SK-MEL-5 (cell line): ENCODE measurements around the gene SLC7A4. TPM values are rescaled to one million over a fixed set of nuclear protein-coding genes. Genes with fewer than 3 reads are reported as not detected.

Experiments
- DNase-seq: peaks from one replicate; pipeline ENCODE4 v3.0.0-alpha.2; 2016; ENCODE audit warnings: low read depth, low spot score
- in situ Hi-C: cut with HindIII; loops from 2 replicates; pipeline ENCODE4 v1.10.0; 2016; ENCODE audit warnings: low sequenced_read_pairs, high pct_unique_total_duplicates, low pct_unique_long_range_greater_than_20kb
- total RNA-seq: library from RNA; depleted of rRNA; stranded (reverse); fragments of >200 nt; shearing (Covaris generic); gene quantifications from 2 replicates; pipeline ENCODE4 v1.2.3, GENCODE V29; 2014

SLC7A4 gene
- total RNA-seq, 1 experiment from 2014 or later: 2.9 TPM

DNA sequence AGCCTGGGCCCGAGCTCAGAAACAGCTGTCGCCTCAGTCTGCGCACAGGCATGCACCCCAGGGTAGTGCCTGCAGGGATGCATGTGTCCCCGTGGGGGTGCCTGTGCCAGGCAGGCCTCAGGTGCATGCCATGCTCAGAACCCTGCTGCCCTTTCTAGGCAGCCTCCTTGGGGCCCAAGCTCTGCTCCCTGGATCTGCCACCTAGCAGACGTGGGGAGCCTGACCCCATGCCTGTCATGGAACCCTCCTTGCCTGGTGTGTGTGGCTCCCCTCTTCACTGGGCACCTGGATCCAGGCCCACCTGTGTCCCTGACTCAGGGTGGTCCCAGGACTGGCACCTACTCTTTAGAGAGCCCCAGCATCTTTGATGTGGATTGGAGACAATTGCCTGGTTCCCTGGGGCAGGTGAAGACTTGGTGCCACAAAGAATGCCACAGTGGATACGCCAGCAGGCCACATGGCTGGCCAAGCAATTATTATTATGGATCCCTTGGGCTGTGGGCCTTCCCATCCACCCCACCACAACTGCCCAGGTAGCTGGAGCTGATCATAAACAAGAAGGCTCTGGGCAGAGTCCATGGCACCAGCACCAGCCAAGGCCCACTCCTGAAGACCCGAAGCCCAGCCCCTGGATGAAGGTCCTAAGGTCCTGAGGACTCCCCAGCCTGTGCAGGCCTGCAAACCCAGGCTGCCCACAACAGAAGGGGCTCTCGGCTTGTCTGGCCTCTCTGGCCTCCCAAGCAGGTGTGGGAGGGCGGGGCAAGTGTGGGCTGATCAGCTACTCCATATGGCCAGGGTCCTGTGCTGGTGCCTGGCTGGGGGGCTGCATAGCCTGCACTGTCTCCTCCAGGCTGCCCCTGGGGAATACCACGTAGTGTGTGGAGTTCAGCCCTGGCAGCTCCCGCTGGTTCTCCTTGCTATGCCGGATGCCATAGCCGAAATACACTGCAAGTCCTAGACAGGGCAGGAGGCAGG, 3.8 kb downstream of the SLC7A4 start:
- in situ Hi-C loops: no loop called here
- DNase-seq: no peak

DNA sequence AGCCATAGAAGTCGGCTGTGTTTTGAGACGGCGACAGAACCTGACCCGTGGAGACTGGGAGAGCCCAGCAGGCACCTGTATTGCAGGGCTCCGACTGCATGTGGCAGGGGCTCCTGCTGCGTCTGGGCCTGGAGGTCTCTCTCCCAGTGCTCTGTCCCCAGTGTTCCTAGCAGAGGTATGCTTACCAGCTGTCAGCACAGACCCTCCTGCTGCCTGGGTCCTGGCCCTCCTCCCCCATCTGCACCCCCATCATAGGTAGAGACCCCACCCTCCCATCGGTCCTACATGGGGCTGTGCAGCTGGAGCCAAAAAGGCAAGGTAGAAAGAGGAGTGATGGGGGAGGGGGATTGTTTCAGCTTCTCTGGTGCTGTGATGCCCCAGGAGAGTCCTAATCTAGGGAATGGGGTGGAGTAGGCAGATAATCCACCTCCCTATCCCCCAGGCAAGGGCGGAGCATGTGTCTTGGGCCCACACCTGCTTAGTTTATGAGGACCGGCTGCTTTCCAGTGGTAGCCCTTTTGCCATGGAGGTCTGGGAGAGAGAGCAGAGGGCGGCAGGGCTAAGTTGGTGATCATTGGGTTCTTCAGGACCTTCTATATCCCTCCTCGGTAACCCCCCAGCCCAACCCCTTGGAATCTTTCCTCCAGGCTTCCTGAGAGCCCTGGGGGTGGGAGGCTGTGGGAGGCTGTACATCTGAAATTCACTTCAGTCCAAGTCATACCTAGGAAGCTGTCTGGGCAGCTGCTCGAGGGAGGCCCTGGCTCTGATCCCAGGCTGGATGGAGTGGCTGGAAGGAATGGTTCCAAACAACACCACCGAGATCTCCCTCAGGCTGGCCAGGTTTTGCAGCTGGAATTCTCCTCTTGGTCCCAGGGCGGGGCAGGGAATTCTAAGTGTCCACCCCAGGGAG, 5.3 kb downstream of the SLC7A4 start:
- in situ Hi-C loops: no loop called here
- no peak for DNase-seq

DNA sequence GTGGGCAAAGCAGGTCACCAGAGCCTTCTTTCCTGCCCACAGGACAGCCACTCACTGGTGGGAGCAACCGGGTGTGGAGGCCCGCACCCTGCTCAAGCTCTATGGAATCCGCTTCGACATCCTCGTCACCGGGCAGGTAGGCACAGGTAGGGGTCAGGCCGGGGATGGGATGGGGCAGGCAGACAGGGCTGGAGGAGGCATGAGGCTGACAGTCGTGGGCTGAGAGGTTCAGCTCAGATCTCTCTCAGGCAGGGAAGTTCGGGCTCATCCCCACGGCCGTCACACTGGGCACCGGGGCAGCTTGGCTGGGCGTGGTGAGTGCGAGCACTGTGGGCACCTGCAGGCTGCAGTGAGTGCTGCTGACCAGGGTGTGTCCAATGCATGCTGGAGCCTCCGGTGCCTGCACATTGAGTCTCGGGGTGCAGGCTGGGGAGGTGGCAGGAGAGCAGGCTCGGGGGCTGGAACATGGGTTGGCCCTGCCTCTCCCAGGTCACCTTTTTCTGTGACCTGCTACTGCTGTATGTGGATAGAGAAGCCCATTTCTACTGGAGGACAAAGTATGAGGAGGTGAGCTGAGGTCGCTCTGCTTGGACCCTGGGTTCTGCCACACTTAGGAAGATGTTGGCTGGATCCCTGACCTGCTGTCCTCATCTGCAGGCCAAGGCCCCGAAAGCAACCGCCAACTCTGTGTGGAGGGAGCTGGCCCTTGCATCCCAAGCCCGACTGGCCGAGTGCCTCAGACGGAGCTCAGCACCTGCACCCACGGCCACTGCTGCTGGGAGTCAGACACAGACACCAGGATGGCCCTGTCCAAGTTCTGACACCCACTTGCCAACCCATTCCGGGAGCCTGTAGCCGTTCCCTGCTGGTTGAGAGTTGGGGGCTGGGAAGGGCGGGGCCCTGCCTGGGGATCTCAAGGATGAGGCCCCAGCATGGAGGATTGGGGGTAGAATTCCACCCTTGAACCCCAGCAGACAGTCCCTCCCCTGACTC, 6.3 kb downstream of the SLC7A4 start:
- DNase-seq: no peak
- in situ Hi-C loops: no loop called here

DNA sequence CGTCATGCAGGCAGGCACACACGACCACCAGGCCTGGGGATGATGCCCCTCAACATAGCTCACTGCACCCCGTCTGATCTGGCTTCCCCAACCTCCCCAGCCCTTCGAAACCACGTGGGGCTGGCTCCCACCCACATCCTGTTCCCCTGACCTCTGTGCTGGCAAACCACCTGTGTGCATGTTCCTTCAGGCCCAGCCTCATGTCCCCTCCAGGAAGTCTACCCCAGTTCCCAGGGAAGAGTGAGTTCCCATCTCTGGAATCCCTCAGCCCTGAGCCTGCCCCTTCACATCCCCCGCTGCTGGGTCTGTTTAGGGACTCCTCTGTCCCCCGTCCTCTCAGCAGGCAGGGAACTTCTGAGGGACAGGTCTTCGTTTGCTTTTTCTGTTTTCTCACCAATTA, 7.1 kb downstream of the SLC7A4 start:
- DNase-seq: no peak
- in situ Hi-C loops: no loop called here

DNA sequence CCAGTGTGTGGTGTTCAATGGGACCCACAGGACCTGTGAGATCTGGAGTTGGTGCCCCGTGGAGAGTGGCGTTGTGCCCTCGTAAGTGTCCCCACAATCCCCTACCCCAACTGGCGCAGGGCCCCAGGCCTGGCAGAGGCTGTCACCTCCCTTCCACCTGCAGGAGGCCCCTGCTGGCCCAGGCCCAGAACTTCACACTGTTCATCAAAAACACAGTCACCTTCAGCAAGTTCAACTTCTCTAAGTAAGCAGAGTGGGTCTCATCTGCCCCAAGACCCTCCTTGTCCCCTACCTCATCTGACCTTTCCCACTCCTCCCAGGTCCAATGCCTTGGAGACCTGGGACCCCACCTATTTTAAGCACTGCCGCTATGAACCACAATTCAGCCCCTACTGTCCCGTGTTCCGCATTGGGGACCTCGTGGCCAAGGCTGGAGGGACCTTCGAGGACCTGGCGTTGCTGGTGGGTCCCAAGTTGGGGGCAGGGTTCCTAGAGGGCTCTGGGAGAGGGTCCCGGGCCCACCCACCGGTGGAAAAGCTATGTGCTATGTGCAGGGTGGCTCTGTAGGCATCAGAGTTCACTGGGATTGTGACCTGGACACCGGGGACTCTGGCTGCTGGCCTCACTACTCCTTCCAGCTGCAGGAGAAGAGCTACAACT, 9.3 kb downstream of the SLC7A4 start:
- DNase-seq: no peak
- in situ Hi-C loops: no loop called here

DNA sequence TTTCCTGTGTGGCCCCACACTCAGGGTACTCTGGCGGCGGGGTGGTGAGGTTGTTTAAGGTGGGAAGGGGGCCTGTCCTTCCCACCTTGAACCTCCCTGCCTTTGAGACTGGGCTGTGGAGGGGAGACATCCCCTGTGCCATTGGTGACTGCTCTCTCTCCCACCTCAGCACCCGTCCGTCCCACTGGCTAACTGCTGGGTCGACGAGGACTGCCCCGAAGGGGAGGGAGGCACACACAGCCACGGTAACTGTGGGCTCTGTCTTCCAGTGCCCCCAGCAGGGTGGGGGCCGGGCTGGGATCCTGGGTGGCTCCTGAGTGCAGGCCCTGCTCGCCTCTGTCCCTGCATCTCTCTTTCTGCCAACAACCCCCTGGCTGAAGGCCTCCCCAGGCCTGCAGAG, 9.9 kb downstream of the SLC7A4 start:
- in situ Hi-C loops: no loop called here
- DNase-seq: no peak

DNA sequence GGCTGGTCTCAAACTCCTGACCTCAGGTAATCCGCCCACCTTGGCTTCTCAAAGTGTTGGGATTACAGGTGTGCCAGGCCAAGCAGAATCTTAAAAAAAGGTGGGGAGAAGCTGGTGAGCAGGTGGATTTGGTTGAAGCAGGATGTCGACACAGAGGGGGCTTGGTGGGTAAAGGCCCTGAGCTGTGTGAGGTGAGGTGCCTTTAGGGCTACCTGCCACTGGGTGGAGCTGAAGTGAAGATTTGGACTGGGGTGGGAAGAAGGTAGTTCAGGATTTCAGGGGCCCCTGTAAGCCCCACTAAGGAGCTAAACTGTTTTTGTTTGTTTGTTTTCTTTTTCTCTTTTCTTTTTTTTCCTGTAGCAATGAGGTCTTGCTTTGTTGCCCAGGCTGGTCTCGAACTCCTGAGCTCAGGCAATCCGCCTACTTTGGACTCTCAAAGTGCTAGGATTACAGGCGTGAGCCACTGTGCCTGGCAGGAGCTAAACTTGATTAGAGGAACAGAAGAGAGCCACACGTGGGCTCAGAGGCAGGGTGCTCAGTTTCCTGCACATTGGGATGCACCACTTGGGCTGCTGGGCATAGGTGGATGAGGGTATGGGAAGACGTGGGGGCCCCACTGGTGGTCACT, 11.4 kb downstream of the SLC7A4 start:
- in situ Hi-C loops: no loop called here
- DNase-seq: peak; percentile 51

DNA sequence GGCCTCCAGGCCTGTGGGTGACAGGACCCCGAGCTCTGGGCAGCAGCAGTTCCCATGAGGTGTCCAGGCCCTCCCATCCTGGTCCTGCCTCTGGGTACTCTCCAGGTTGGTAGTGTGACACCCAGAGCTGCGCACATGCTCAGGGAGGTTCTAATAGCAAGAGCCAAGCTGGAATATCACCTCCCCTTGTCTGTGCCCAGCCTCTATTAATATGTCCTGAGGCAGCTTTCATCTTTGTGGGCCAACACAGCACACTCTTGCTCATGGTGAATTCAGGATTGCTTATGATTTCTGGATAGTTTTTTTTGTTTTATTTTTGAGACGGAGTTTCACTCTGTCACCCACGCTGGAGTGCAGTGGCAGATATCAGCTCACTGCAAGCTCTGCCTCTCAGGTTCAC, 14.0 kb downstream of the SLC7A4 start:
- in situ Hi-C loops: no loop called here
- no peak for DNase-seq

DNA sequence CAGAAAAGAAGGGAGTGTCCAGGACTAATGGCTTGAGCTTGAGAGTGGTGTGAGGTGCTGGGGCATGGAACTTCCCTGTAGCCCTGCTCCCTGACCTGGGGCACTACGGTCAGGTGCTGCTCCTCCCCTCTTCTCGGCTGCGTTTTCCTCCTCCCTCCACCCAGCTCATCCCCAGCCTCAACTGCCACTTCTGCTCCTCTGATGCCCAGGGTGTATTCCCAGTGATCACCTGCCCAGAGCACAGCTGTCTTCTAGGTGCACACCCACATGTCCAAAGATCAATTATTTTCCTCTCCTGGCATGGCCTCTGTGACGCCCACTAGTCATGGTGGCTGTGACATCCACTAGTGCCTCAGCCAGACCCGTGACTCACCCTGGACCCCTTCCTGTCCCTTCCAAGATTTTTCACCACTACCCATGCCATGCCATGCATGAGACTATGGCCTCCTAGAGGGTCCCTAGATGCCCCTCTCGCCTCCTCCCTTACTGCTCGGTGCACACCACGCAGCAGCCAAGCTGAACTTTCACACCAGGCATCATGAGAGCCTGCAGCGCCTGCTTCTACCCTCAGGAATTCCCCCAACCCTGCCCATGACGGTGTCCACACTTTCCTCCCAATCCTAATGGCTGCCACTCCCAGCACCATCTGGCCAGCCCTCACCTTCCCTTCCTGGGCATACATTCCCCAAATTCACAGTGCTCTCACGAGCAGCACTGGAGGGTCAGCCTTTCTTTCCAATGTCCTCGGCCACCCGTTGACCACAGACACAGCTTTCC, 15.5 kb downstream of the SLC7A4 start:
- in situ Hi-C loops: no loop called here
- DNase-seq: no peak

DNA sequence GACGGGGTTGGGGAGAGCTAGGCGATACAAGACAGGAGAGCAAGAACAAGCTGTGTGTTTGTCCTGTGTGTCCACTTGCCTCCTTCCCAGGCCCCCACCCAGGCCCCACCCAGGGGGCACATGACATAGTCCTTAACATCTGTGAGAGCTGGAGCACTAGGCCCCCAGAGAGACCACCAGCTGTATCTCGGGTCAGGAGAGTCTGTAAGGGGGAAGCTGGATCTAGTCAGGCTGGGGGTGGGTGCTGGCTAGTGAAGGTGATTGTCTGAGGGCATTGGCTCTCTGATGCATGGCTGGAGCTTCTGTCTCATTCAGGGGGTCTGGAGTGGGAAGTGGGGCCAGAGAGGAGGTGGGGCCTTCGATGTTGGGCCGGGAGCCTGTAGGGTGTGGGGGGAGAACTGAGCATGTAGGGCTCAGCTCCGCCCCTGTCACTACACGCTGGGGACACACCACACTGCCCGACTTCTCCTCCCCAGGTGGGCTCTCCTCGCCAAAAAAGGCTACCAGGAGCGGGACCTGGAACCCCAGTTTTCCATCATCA, 16.8 kb downstream of the SLC7A4 start:
- in situ Hi-C loops: no loop called here
- no peak for DNase-seq

DNA sequence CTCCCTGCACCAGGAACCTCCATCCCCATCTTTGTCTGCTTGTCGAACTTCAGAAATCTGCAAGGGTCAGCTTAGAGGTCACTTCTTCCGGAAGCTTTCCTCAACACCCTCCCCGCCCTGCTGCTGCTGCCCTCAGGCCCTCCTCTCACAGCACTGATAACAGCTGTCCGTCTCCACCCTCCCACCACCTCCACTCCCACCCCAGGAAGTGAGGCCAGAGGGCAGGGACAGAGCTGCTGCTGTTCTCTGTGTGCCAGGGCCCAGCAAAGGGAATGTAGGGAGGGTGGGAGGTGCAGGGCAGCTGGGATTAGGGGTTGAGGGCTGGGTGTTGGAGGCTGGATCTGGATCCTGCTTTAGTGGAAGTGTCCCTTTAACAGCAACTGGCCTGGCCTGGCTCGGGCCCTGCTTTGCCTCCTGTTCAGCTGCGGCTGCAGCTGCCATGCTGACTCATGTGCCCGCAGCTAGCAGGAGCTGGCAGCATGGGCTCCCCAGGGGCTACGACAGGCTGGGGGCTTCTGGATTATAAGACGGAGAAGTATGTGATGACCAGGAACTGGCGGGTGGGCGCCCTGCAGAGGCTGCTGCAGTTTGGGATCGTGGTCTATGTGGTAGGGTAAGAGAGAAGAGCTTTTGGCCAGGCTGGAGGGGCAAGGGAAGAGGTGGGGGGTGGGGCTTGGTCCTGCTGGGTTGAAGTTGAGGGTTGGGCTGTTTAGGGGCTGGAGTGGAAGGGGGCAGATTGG, 17.5 kb downstream of the SLC7A4 start, which contains the start of gene P2RX6:
Gene P2RX6, plus strand, starts transcription at position 440 of the 740 bp plus-strand sequence. Its CDS starts 10 bp downstream, at position 450.
- in situ Hi-C loops: no loop called here
- DNase-seq: peak; percentile 74

DNA sequence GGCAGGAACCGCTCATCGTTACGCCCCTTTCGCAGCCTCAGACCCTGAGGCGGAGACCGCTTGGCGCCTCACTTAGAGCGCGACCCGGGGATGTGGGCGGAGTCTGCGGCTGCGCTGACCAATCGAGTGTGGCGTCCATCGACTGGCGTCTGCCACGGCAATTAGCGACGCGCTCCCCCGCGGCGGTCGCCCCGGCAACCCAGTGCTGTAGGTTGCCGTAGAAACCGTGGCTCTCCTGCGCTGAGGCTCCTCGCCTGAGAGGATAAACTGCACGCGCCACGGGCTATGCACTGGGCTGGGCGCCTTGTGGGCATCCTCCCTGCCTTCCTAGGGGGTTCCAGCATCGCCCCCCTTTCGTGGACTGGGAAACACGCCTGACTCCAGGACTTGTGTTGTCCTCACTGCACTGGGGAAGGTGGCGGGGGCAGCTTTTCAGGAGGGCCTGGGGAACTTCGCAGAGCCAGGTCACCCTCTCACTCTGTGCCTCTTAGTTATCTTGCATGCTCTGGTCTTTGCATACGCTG, 18.1 kb downstream of the SLC7A4 start:
- DNase-seq: peak; percentile 89
- in situ Hi-C loops: no loop called here

DNA sequence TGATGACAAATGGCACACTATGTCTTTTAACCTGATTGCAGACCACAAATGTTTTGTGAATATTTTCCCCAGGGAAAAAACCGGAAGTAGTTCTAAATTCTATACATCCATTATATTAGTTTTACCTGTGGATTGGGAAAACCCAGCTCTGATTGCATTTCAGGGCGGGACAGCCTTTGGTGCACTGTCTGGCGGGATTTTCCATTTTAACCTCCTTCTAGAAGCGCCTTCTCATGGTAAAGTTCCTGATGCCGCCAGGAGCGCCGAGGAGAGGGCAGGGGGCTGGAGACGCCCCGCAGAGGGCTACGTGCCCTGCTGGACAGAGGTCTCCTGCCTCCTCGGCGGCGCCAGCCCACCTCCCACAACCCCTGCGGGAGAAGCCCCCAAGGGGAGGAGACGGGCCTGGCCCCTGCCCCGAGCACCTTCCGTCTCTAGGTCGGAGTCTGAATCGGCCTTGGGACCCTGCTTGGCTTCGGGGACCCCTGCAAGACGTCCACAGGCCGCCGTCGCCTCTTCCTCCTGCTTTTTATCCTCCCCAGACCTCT, 18.6 kb downstream of the SLC7A4 start:
- in situ Hi-C loops: no loop called here
- no peak for DNase-seq
